NOMO-1 treated with DMSO at 0.1 percent for 48 hours (cell line): ENCODE data around the gene INPP4B.
"Not testable (repeated sequence)": the region's sequence is repeated elsewhere in the genome, so short reads cannot be mapped to it uniquely, and the experiment has no call there.

ENCODE experiments used
- DNase-seq: peaks from one replicate; lab custom pipeline; 2025; ENCODE audit not compliant: unreplicated experiment; lab: John Stamatoyannopoulos, UW

INPP4B gene

DNA sequence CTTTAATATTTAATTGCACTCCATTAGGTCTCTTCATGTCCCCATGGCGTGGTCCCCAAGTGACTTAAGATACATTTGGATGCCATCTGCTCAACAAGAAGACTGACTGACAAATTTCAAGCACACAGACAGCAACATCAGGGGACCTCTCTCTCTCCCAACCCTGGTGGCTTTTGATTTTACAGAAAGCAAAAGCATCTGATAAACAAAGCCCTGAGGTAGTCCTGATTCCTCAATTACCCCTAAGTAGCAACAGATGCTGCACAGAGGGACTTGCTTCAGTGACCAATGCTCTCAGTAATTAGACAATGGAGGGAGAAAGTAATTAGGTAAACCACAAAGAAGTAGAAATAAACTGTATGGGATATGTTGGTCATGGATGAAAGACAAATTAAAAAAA, 426.4 kb downstream of the INPP4B start:
- no peak for DNase-seq

- DNase-seq, result no peak
Measured at GRCh38 chr4:142418697-142419096, 427.4 kb downstream of the INPP4B start.

DNA sequence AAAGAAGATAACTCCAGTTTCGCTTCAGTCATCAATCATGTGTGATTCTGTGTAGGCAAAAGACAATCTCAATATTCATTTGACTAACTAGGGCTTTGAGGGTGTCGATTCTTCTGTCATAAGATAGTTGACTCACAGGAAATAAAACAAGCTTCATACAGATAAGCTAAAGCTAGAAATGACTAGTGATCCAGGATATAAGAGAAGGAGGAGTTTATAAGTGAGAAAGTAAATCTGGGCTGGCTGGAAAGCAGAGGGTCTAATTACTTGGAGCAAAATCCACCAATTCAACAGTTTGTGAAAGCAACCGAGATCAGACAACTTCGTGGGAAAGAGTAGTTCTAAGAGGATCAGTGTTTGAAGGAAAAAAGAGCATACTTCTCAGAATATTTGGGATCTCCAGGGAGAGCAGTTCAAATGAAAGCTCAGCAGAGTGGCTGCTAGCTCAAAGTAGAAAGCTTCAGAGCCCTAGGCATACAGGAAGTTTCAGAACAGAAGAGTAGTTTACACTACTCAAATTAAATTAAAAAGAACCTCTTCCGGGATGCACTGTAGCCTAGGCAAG, 429.3 kb downstream of the INPP4B start:
- no peak for DNase-seq

GRCh38 chr4:142416121-142416520, 430.0 kb downstream of the INPP4B start:
- DNase-seq, result no peak

GRCh38 chr4:142414366-142414990, 431.6 kb downstream of the INPP4B start:
- no peak for DNase-seq

DNA sequence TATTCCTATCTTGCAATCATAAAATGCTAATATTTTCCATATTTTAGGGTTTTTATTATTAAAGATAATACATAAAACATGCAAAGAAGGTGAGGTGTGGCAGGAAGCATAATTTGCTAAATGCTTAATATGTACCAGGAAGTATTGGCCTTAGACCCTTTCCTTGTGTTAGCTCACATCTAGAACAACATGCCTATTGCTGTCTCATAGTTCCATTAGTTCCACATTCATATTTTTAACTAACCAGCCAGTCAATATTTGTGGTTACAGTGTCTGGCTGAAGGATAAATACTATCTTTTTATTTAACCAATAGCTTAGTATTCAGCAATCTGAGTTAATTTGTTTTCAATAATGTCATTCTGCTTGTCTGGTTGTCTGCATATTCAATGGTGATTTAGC, 432.6 kb downstream of the INPP4B start:
- DNase-seq, result no peak

DNA sequence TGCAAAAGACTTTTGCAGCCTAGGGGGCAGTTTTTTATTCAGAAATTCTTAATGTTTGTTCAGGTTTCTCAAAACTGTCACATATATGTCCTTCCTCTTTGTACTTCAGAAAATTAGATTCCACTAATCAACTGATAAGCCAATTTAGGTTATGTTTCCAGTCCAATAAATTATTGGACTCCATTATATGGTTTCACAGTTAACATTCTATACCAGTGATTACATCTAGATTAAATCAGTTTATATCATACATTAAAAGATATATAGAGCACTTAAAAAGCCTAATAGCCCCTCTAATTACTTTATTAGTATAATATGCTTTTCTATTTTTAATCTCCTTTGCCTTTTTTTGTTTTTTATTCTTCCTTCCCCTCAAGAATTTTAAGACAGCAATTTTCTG, 434.1 kb downstream of the INPP4B start:
- no peak for DNase-seq

DNA sequence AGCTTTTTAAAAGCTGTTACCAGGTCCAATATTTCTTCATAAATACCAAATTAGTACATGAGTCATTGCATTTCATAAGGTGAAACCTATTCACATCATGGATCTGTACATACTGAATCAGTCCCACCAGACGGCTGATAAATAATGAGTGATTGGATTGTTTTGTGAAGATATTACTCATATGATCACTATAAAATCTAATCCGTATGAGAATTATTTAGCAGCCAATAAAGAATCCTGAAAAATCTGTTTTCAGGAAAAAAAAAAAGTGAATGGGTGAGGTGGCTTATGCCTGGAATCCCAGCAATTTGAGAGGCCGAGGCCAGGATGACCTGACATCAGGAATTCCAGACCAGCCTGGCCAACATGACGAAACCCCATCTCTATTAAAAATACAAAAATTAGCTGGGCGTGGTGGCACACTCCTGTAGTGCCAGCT, 438.1 kb downstream of the INPP4B start:
- peak; percentile 7 for DNase-seq

DNA sequence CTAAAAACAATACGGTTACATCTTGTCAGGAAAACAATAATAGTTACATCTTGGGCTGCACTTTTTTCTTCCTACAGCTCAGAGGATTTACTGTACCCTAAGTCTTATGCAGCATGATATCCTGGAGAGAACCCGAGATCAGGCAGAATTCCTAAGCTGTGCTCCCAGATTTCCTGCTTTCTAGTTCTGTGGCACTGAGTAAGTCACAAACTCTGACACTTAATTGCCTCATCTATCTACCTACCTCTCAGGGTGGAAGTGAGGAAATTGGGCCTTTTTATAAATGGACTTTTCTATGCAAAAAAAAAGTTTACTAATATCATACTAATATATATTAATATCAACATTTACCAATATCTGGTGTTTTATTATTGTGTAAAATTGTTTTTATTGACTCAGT, 438.5 kb downstream of the INPP4B start:
- DNase-seq, result no peak

DNA sequence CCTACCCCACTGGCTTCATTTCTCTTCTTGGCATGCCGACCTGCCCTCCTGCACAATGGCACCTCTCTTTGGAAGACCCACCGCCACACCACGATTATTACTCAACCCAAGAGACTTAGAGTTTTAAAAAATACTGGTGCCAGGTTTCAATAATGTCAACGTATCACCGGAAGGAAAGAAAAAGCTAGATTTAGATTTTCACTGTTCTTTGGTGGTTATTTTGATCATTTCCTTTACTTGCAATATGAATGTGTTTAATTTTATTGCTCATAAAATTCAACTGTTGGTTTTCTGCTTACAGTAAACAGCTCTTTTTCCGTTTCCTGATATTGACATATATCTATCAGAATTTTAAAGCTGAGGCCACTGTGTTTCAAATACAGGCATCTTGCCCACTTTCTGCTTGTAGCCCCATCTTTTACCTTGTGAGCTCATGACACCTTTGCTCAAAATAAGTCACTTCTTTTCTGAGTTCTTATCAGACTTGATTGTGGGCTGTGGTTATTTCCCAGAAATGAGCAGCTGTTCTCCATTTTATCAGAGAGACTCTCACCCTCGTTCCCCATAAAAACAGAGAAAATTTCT, 439.1 kb downstream of the INPP4B start:
- no peak for DNase-seq

DNA sequence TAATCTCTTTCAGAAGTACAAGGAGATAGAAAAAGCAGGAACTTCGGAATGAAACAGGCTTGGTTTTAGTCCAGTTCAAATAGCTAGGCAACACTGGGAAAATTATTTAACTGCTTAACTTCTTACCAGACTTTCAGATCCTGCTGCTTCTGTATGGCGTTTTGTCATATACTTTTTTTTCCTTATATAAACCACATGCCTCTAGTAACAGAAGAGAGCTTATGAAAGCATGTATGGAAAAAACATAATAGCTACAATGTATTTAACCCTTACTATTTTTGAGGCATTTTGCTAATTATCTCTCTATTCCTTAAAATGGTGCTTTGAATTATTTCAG, 439.6 kb downstream of the INPP4B start:
- no peak for DNase-seq

GRCh38 chr4:142405695-142406498, 440.2 kb downstream of the INPP4B start:
- DNase-seq, result no peak

GRCh38 chr4:142405021-142405694, 440.9 kb downstream of the INPP4B start:
- DNase-seq, result peak; percentile 94

GRCh38 chr4:142404191-142404611, 441.9 kb downstream of the INPP4B start:
- peak; percentile 10 for DNase-seq

DNA sequence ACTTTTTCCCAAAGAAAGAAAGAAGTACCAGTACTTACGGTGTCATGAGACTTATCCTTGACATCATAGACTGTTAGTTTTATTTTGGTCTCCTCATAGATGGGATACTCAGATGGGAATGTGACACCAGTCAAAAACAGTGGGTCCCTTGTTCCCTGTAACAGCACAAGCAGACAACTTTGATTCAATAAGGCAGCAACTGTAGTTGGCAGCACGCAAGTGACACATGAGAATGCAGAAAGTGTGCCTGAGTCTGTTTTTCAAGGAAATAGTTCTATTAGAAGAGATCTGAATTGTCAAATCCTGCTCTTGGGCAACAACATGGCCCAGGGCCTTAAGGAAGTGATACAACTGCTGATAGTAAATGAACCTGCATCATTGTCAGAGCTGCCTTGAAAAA, 443.2 kb downstream of the INPP4B start:
- peak; percentile 70 for DNase-seq

- no peak for DNase-seq
Measured at GRCh38 chr4:142402156-142402555, 443.9 kb downstream of the INPP4B start.

DNA sequence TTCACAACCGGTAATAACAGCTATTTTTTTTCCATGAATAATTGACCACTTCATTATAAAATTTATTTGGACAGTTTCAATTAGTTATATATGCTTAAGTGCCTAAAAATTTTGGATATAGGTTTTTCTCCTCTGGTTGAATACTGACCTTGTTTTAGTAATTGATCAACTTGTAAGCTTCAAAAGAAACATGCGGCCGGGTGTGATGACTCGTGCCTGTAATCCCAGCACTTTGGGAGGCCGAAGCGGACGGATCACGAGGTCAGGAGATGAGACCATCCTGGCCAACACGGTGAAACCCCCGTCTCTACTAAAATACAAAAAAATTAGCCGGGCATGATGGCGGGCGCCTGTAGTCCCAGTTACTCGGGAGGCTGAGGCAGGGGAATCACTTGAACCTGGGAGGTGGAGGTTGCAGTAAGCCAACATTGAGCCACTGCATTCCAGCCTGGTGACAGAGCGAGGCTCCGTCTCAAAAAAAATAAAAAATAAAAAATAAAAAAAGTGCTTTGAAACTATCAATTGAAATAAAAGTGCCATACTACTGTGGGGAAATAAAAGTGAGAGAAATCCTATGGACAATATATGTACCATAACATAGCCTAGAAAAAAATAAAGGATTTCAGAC, 448.6 kb downstream of the INPP4B start:
- DNase-seq, result not testable (repeated sequence)

DNA sequence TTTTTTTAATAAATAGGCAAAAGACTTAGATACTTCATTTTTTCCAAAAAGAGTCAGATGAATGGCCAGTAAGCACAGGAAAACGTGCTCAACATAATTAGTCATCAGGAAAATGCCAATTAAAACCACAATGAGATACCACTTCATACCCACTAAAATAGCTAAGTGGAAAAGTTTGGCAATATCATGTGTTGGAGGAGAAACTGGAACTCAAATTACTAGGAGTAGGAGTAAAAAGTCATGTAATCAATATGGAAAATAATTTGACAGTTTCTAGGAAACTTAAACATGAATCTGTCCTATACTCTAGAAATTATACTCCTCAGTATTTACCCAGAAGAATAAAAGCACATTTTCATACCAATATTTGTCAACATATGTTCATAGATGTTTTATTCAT, 449.8 kb downstream of the INPP4B start:
- peak; percentile 32 for DNase-seq

GRCh38 chr4:142393127-142393526, 453.0 kb downstream of the INPP4B start:
- no peak for DNase-seq

DNA sequence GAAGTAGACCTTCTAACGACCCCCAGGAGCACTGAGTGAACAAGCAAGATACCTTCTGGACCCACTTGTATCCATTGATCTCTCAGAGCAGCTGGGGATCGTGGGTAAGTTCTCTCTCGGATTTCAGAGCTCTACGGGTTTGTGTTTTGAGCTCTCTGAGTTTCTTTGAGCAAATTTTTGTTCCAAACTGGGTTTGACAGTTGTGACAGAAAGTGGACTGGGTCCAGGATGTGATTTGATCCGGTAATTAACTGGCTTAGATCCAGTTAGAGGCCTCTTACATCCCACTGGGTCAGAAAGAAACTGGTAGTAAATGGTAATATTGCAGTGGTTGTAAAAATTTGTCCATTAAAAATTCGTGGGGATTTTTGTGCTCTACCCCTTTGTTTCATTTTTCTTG, 459.2 kb downstream of the INPP4B start:
- no peak for DNase-seq

DNA sequence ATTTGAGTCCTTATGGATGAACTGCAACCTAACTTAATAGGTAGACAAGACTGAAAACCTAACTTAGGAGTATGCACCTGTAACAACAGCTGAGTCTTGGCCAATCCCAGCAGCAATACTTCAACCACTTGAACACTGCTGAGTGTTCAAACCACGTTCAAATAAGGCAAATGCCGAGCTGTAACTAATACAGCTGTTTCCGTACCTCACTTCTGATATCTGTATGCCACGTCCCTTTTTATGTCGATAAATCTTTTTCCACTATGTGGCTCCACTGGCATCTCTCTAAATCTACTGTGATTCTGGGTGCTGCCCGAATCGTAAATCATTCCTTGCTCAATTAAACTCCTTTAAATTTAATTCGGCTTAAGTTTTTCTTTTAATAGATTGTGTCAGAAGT, 459.7 kb downstream of the INPP4B start:
- DNase-seq, result no peak
